Pulmonary artery endothelial cell (primary cell): ENCODE data around the gene FEN1. TPM values are rescaled to one million over a fixed set of nuclear protein-coding genes. Genes with fewer than 3 reads are reported as not detected.

ENCODE experiments used
- DNase-seq: peaks from one replicate; pipeline ENCODE4 v3.0.0-alpha.2; 2011; ENCODE audit warnings: low read depth, low spot score
- total RNA-seq: library from RNA; depleted of rRNA; stranded (reverse); fragments of >200 nt; gene quantifications from 2 replicates; pipeline ENCODE4 v1.2.3, GENCODE V29; 2014

FEN1 gene
- total RNA-seq, 1 donor from 2014 or later, result 46.8 TPM

DNA sequence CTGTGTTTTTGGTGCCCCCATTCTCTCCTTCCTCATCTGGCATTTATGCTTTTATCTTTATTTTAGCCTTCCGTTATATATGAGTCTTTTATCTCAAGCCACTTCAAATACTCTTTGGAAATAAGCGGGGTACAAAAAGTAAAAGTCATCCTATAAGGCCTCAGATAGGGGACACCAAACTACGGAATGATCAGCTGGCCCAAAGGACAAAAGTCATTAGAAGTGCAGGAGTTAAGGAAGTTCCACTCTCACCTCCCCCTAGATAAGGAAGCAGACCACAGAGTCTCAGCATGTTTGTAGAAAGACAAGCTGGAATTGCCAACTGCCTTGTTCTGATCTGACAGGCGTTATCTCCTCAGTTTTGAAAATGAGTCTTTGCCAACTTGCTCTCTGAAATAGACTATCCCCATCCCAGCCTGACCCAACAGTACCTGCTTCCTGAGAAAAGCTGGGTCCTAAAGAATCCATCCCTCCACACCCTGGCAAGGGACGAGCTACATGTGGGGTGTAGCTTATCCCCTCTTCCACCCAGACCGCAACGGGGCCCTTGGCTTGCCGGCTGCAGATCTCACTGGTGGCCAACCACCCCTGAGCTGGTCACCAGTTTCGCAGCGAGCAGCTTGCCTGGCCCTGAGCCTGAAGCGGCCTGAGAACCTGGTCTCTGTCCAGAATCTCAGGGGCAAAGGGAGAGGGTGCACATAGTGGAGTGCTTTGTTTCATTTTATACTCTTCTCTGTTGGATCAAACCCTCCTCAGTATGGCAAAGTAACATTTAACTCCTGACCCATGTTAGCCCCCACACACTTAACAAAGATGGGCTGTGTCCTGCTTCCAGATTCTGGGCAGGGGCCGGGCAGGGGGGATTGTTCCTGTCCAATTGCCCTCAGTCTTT lies 49.2 kb downstream of the FEN1 start:
- no peak for DNase-seq

DNA sequence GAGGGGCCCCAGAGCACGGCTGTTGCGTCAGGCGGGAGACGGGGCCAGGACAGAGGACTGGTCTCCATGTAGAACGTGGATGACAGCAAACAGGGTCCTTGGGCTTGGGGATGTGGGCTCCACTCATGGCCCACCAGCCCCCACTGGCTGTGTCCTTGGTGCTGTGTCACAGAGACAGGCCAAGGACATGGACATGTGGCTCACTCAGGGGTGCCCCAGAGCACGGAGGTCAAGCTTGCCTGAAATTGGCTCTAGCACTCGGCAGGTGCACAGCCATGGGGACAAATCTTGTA lies 49.8 kb downstream of the FEN1 start:
- no peak for DNase-seq

DNA sequence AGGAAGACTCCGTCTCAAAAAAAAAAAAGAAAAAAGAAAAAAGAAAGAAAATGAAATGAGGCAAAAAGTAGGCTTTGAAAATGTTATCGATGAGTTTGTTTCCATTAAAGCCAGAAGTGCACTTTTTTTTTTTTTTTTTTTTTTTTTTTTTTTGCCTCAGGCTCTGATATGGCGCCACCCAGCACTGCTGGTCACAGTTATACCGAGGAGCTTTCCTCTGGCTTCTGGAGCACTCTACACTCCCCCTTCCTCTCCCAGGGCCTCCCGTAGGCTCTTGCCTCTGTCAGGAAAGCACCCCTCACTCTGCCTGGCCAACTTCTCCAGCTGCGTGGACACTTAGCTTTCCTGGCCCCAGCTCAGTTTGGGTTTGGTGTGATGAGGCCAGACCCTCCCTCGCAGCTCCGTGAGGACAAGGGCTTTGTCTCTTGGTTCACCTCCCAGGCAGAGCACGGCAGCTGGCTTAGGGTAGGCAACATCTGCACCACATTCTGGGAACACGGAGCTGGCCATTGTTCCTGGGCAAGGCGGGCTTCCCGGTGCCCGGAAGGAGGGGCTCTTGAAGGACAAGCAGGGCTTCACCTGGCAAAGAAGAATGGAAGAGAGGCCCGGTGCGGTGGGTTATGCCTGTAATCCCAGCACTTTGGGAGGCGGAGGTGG lies 52.3 kb downstream of the FEN1 start:
- DNase-seq, result no peak

DNA sequence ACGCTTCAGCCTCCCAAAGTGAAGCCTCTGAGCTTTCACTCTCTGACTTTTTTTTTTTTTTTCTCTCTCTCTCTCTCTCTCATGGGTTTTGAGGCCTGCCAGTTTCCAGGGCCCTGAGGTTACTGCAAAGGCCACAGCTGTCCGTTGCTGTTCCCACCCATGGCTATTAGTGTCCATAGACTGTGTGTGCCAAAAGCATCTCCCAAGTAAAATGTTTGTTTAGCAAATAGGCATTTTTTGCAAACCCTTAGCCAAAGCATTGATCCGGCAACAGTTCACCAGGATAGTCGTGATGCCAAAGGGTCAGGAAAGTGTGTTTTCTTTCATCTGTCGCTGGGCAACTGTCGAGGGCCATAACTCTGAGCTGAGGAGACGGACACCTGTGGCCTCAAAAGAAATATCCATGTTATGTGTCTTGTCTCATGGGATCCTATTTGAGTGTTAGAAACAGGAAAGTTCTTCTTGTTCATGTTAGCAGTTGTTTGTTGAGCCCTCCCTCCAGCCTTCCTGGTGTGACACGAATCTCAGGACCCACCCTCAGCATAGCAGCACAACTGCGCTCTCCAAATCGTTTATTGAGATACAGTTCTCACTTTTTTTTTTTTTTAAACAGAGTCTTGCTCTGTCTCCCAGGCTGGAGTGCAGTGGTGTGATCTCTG lies 53.8 kb downstream of the FEN1 start:
- no peak for DNase-seq

Other genes with a start within 250 kb of the FEN1 start
- under 0.01 and 0.18 TPM in 2 replicates for gene SYT7, start 211.8 kb upstream of the FEN1 start, total RNA-seq
- 1.3 and 1.5 TPM in 2 replicates for gene DAGLA, start 112.5 kb upstream of the FEN1 start, total RNA-seq
- gene MYRF, start 40.3 kb upstream of the FEN1 start, total RNA-seq, result 0.28 and 0.33 TPM in 2 replicates
- gene TMEM258, start 312 bp upstream of the FEN1 start, total RNA-seq, result 54.3 and 112 TPM in 2 replicates
- 58.9 and 75.9 TPM in 2 replicates for gene FADS1, start 24.1 kb downstream of the FEN1 start, total RNA-seq
- 160 and 247 TPM in 2 replicates for gene FADS2, start 35.4 kb downstream of the FEN1 start, total RNA-seq
- gene FADS3, start 98.6 kb downstream of the FEN1 start, total RNA-seq, result 180 and 194 TPM in 2 replicates
- gene RAB3IL1, start 124.7 kb downstream of the FEN1 start, total RNA-seq, result 0.92 and 1.9 TPM in 2 replicates
- gene BEST1, start 157.4 kb downstream of the FEN1 start, total RNA-seq, result under 0.01 and 0.04 TPM in 2 replicates
- gene FTH1, start 174.7 kb downstream of the FEN1 start, total RNA-seq, result 491 and 772 TPM in 2 replicates